H9 (cell line): ENCODE results near the gene CD151. TPM values are rescaled to one million over a fixed set of nuclear protein-coding genes. Genes with fewer than 3 reads are reported as not detected.

Source experiments
- DNase-seq: peaks from one replicate; pipeline ENCODE4 v3.0.0-alpha.2; 2017
- H2AFZ ChIP-seq: one replicate; pipeline ENCODE4 v1.6.1; 2013; ENCODE audit warnings: mild to moderate bottlenecking, low read length, control low read depth, moderate library complexity
- H2AK5ac ChIP-seq: 2 replicates; pipeline ENCODE4 v1.6.1; 2013; ENCODE audit warnings: low read length, control low read depth, mixed read lengths; ENCODE audit not compliant: insufficient read length
- H2BK120ac ChIP-seq: one replicate; pipeline ENCODE4 v1.6.1; 2013; ENCODE audit warnings: low read depth, mild to moderate bottlenecking, low read length, control low read depth, inconsistent platforms; ENCODE audit not compliant: poor library complexity, severe bottlenecking
- H2BK12ac ChIP-seq: 2 replicates; pipeline ENCODE4 v1.6.1; 2013; ENCODE audit warnings: low read length, control low read depth, mixed read lengths, low read depth; ENCODE audit not compliant: insufficient read length
- H2BK15ac ChIP-seq: 2 replicates; pipeline ENCODE4 v1.6.1; 2013; ENCODE audit warnings: low read depth, low read length, control low read depth
- H2BK20ac ChIP-seq: one replicate; pipeline ENCODE4 v1.6.1; 2013; ENCODE audit warnings: low read depth, mild to moderate bottlenecking, low read length, control low read depth, inconsistent platforms; ENCODE audit not compliant: poor library complexity, severe bottlenecking
- H2BK5ac ChIP-seq: 2 replicates; pipeline ENCODE4 v1.6.1; 2013; ENCODE audit warnings: low read length, control low read depth, mixed read lengths; ENCODE audit not compliant: insufficient read length
- H3K14ac ChIP-seq: 2 replicates; pipeline ENCODE4 v1.6.1; 2013; ENCODE audit warnings: low read length, control low read depth; ENCODE audit not compliant: insufficient read depth
- H3K18ac ChIP-seq: 2 replicates; pipeline ENCODE4 v1.6.1; 2013; ENCODE audit warnings: low read depth, mild to moderate bottlenecking, mixed read lengths, low read length, control low read depth; ENCODE audit not compliant: insufficient read length
- H3K23ac ChIP-seq: 2 replicates; pipeline ENCODE4 v1.6.1; 2013; ENCODE audit warnings: low read length, control low read depth, mixed read lengths, low read depth; ENCODE audit not compliant: insufficient read length
- H3K23me2 ChIP-seq: 2 replicates; pipeline ENCODE4 v1.6.1; 2013; ENCODE audit warnings: low read depth, mild to moderate bottlenecking, mixed read lengths, low read length, control low read depth; ENCODE audit not compliant: insufficient read length, poor library complexity, severe bottlenecking
- H3K27ac ChIP-seq: 2 replicates; pipeline ENCODE4 v1.5.1; 2013; ENCODE audit warnings: low read length, control low read depth, mixed read lengths, low read depth; ENCODE audit not compliant: insufficient read length
- H3K27me3 ChIP-seq: 2 replicates; pipeline ENCODE4 v1.6.1; 2013; ENCODE audit warnings: low read length, control low read depth, inconsistent platforms; ENCODE audit not compliant: insufficient read depth
- H3K4ac ChIP-seq: 2 replicates; pipeline ENCODE4 v1.6.1; 2013; ENCODE audit warnings: low read depth, mild to moderate bottlenecking, control low read depth, inconsistent platforms, low read length, moderate library complexity
- H3K4me1 ChIP-seq: 2 replicates; pipeline ENCODE4 v1.6.1; 2013; ENCODE audit warnings: low read length, control low read depth, inconsistent platforms; ENCODE audit not compliant: insufficient read depth
- H3K4me2 ChIP-seq: 2 replicates; pipeline ENCODE4 v1.6.1; 2013; ENCODE audit warnings: low read length, control low read depth, mixed read lengths; ENCODE audit not compliant: insufficient read length, insufficient read depth
- H3K56ac ChIP-seq: 2 replicates; pipeline ENCODE4 v1.6.1; 2013; ENCODE audit warnings: low read depth, mild to moderate bottlenecking, mixed read lengths, low read length, control low read depth; ENCODE audit not compliant: insufficient read length
- H3K79me1 ChIP-seq: 2 replicates; pipeline ENCODE4 v1.6.1; 2013; ENCODE audit warnings: low read depth, mild to moderate bottlenecking, moderate library complexity, low read length, control low read depth, inconsistent platforms; ENCODE audit not compliant: insufficient read depth, poor library complexity, severe bottlenecking
- H3K79me2 ChIP-seq: 2 replicates; pipeline ENCODE4 v1.6.1; 2013; ENCODE audit warnings: low read length, control low read depth, inconsistent platforms; ENCODE audit not compliant: insufficient read depth
- H3K9ac ChIP-seq: 2 replicates; pipeline ENCODE4 v1.6.1; 2013; ENCODE audit warnings: low read length, control low read depth, mixed read lengths; ENCODE audit not compliant: insufficient read length; ENCODE audit errors: extremely low read depth
- H3K9me3 ChIP-seq: one replicate; pipeline ENCODE4 v1.6.1; 2013; ENCODE audit warnings: low read depth, low read length, inconsistent platforms; ENCODE audit not compliant: control insufficient read depth
- H3T11ph ChIP-seq: one replicate; pipeline ENCODE4 v1.6.1; 2013; ENCODE audit warnings: mild to moderate bottlenecking, low read length, control low read depth, inconsistent platforms
- H4K20me1 ChIP-seq: one replicate; pipeline ENCODE4 v1.6.1; 2013; ENCODE audit not compliant: control insufficient read depth, insufficient read length, insufficient read depth
- H4K5ac ChIP-seq: 2 replicates; pipeline ENCODE4 v1.6.1; 2013; ENCODE audit warnings: low read depth, mild to moderate bottlenecking, mixed read lengths, low read length, control low read depth; ENCODE audit not compliant: insufficient read length
- H4K8ac ChIP-seq: replicated peaks from 2 replicates; pipeline ENCODE4 v1.6.1; 2013; ENCODE audit warnings: low read length, control low read depth, mixed read lengths, low read depth; ENCODE audit not compliant: insufficient read length
- H4K91ac ChIP-seq: 2 replicates; pipeline ENCODE4 v1.6.1; 2013; ENCODE audit warnings: low read depth, mild to moderate bottlenecking, moderate library complexity, mixed read lengths, low read length, control low read depth; ENCODE audit not compliant: insufficient read length
- H3K27ac Mint-ChIP-seq, 3 experiments: 2 replicates in 2 of 3; 3 replicates in 1 of 3; pipeline ENCODE4 v1.8.0; 2020 to 2021; ENCODE audit warnings: mixed read lengths in 3 of 3, mild to moderate bottlenecking in 1 of 3, moderate library complexity in 1 of 3
- H3K27me3 Mint-ChIP-seq: 2 replicates; pipeline ENCODE4 v1.8.0; 2021; ENCODE audit warnings: low read depth, mild to moderate bottlenecking, moderate library complexity, mixed read lengths
- H3K36me3 Mint-ChIP-seq, 3 experiments: 2 replicates in 2 of 3; 3 replicates in 1 of 3; pipeline ENCODE4 v1.8.0; 2020 to 2021; ENCODE audit warnings: low read depth in 3 of 3, mixed read lengths in 3 of 3; ENCODE audit not compliant: insufficient read depth in 1 of 3
- H3K4me1 Mint-ChIP-seq, 2 experiments: 2 replicates each; pipeline ENCODE4 v1.8.0; 2020; ENCODE audit warnings: mixed read lengths in 2 of 2
- H3K4me3 Mint-ChIP-seq, 2 experiments: 2 replicates in 1 of 2; 3 replicates in 1 of 2; pipeline ENCODE4 v1.8.0; 2020 to 2021; ENCODE audit warnings: mild to moderate bottlenecking in 2 of 2, mixed read lengths in 2 of 2, moderate library complexity in 1 of 2
- H3K9me3 Mint-ChIP-seq, 2 experiments: 2 replicates in 1 of 2; 3 replicates in 1 of 2; pipeline ENCODE4 v1.8.0; 2020; ENCODE audit warnings: mild to moderate bottlenecking in 2 of 2, mixed read lengths in 2 of 2, moderate library complexity in 1 of 2
- CTCF ChIP-seq: fragments of 200-600 bp; sonication (generic); conservative IDR thresholded peaks from 3 replicates; pipeline ENCODE4 v1.8.0; 2021; ENCODE audit warnings: antibody characterized with exemption, mild to moderate bottlenecking
- WGBS: extraction: QIAGEN DNeasy Blood & Tissue Kit; methylation state at CpG from one replicate; pipeline ENCODE4 v1.1.7; 2013; ENCODE audit warnings: missing lambda C conversion rate, low lambda C conversion rate, mixed read lengths; ENCODE audit not compliant: insufficient read length; ENCODE audit errors: extremely low coverage; 5-methylcytosine and 5-hydroxymethylcytosine counted together
- total RNA-seq: library from RNA; stranded (reverse); gene quantifications from 2 replicates; pipeline ENCODE4 v1.2.1, GENCODE V29; 2021

CD151 gene
- total RNA-seq, 1 experiment from 2014 or later = 138 TPM

GRCh38 chr11:883527-883926, 50.8 kb downstream of the CD151 start:
- Histone ChIP-seq H3T11ph (no peak overlapping the region), H2BK120ac (no peak overlapping the region), H3K23me2 (no peaks in the 10 kb centered on the region), H4K5ac (no peak overlapping the region), H3K79me2 (no peaks in the 10 kb centered on the region), H3K56ac (no peak overlapping the region), H3K9me3 (no peaks in the 10 kb centered on the region), H3K9ac (no peak overlapping the region), H3K4ac (no peak overlapping the region), H4K20me1 (peaks cover 2% of the 10 kb centered on the region), H4K8ac (no peak overlapping the region), H3K23ac (no peak overlapping the region), H2AK5ac (no peak overlapping the region), H2BK5ac (no peak overlapping the region), H3K27me3 (no peaks in the 10 kb centered on the region), H3K4me2 (no peak overlapping the region), H3K14ac (no peak overlapping the region), H4K91ac (no peak overlapping the region), H3K18ac (no peak overlapping the region), H3K4me1 (no peaks in the 10 kb centered on the region), H3K79me1 (no peaks in the 10 kb centered on the region), H2BK20ac (no peak overlapping the region), H2BK15ac (no peak overlapping the region), H2AFZ (no peak overlapping the region), H2BK12ac (no peak overlapping the region), H3K27ac (no peak overlapping the region)
- Mint-ChIP-seq H3K9me3 (no peaks in the 10 kb centered on the region), H3K27ac (no peak overlapping the region), H3K4me3 (no peak overlapping the region), H3K4me1 (no peaks in the 10 kb centered on the region), H3K36me3 (peaks cover 32 to 68% (median 60%) of the 10 kb centered on the region in 3 experiments), H3K27me3 (no peaks in the 10 kb centered on the region)
- no CpG with 5 or more reads among the region's 10 CpGs for WGBS
- TF ChIP-seq CTCF = no peak
- DNase-seq = no peak
